ENCODE data around the gene EPO. TPM values are rescaled to one million over a fixed set of nuclear protein-coding genes. Genes with fewer than 3 reads are reported as not detected.

EPO gene
- total RNA-seq, 1 experiment from 2014 or later: not detected

DNA sequence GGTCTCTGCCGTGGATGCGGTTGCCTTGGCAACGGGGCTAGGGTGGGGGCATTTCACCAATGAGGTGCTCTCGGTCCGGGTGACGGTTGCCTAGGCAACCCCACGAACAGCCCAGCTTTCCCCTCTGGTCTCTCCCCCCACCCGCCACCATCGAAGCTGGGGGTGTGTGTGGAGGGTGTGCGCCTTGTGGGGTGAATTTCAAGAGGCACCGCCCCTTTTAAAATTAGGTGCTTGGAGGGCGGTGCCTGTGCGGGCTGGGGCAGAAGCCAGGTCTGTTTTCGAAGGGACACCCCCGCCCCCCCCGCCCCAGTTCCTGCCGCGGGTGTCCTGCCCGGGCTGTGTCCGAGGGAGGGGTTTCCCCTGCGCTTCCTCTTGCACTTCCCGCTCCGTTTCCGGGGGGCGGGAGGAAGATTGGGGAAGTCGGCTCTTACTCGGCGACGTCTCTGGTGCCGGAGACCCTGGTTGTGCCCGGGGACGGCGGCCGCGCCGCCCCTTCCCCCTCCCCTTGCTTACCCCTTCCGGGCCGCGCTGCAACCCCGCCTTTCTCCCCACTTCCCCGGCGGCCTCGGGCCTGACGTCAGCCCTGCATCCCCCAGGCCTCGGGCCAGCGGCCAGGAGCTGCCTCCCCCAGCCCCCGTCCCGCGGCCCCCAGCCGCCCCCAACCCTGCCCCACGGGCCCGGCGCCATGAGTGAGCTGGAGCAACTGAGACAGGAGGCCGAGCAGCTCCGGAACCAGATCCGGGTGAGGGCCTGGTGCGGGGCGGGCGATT is 44.5 kb upstream of the EPO start:
- H3K4me1 ChIP-seq (ENCODE audit: control insufficient read depth, insufficient read depth, low read length): peaks cover 40% of the 10 kb centered on the region
- no peaks in the 10 kb centered on the region for H3K9me3 ChIP-seq (ENCODE audit: control insufficient read depth, insufficient read depth, low read depth, low read length)
- H3K27ac ChIP-seq (ENCODE audit: low read length): peak overlapping the region; percentile 48; the same call in 1 of the 2 replicates
- ChIA-PET POLR2A (interaction anchor here (0.6 to 0.7 kb wide), 2 partner anchors 25 to 30 kb away, joined by 3 to 5 read pairs; no protein-coding TSS in a partner anchor), CTCF (interaction anchor here (0.6 to 1.2 kb wide), 2 partner anchors 14 to 89 kb away, joined by 3 to 8 read pairs; no protein-coding TSS in a partner anchor)
- DNase-seq (ENCODE audit: low read depth, low spot score): no peak
- ATAC-seq: peak; percentile 5
- TF ChIP-seq, protein P1, sequence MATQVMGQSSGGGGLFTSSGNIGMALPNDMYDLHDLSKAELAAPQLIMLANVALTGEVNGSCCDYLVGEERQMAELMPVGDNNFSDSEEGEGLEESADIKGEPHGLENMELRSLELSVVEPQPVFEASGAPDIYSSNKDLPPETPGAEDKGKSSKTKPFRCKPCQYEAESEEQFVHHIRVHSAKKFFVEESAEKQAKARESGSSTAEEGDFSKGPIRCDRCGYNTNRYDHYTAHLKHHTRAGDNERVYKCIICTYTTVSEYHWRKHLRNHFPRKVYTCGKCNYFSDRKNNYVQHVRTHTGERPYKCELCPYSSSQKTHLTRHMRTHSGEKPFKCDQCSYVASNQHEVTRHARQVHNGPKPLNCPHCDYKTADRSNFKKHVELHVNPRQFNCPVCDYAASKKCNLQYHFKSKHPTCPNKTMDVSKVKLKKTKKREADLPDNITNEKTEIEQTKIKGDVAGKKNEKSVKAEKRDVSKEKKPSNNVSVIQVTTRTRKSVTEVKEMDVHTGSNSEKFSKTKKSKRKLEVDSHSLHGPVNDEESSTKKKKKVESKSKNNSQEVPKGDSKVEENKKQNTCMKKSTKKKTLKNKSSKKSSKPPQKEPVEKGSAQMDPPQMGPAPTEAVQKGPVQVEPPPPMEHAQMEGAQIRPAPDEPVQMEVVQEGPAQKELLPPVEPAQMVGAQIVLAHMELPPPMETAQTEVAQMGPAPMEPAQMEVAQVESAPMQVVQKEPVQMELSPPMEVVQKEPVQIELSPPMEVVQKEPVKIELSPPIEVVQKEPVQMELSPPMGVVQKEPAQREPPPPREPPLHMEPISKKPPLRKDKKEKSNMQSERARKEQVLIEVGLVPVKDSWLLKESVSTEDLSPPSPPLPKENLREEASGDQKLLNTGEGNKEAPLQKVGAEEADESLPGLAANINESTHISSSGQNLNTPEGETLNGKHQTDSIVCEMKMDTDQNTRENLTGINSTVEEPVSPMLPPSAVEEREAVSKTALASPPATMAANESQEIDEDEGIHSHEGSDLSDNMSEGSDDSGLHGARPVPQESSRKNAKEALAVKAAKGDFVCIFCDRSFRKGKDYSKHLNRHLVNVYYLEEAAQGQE (IDR thresholded peaks at IDR 0.05; ENCODE audit: insufficient read depth in 1 of 2, low read depth in 2 of 2, low read length in 1 of 2): no peak
- TF ChIP-seq POLR2AphosphoS5 (IDR thresholded peaks at IDR 0.05; ENCODE audit: low read depth, low read length) (no peak), SIN3A (IDR thresholded peaks at IDR 0.05; ENCODE audit: borderline replicate concordance, insufficient read depth, low read depth, low read length) (no peak)
- H3K36me3 ChIP-seq (ENCODE audit: control insufficient read depth, insufficient read depth, low read length): peaks cover 3% of the 10 kb centered on the region
- peak overlapping the region; percentile 66 to 93 for H3K4me3 ChIP-seq (ENCODE audit: low read depth in 2 of 2, low read length in 2 of 2)
- intact Hi-C loops (cut with micrococcal nuclease; ENCODE audit: unreplicated experiment): no loop called here
- H3K27me3 ChIP-seq (ENCODE audit: control insufficient read depth, insufficient read depth, low read length): no peaks in the 10 kb centered on the region
- no TSS peak for BruUV-seq (replicated peaks)
- in situ Hi-C loops (cut with HindIII; ENCODE audit: low pct_unique_long_range_greater_than_20kb, low sequenced_read_pairs): no loop called here

DNA sequence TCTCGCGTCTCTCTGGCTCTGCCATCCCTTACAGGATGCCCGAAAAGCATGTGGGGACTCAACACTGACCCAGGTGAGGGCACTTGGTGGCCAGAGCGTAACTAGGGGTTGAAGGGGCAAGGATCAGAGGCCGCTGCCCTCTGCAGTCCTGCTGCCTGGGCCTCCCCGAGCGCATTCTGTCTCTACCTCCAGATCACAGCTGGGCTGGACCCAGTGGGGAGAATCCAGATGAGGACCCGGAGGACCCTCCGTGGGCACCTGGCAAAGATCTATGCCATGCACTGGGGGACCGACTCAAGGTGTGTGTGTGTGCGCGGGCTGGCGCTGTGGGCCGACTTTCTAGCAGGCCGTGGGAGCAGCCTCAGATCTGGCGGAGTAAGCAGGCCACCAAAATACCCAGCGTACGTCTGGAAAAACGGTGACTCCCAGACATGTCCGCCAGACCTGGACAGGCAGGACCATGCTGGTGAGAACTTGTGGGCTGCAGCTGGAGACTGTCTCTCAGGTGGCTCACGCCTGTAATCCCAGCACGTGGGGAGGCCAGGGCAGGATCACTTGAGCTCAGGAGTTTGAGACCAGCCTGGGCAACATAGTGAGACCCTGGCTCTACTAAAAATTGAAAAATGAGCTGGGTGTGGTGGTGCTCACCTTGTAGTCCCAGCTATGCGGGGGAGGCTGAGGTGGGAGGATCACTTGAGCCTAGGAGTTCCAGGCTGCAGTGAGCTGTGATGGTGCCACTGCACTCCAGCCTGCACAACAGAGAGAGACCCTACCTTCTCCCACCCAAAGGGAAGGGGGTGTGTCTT is 43.6 kb upstream of the EPO start:
- CTCF ChIA-PET: interaction anchor here (1.2 kb wide), 1 partner anchor 13 kb away, joined by 3 read pairs; no protein-coding TSS in a partner anchor
- H3K9me3 ChIP-seq (ENCODE audit: control insufficient read depth, insufficient read depth, low read depth, low read length): no peaks in the 10 kb centered on the region
- H3K4me3 ChIP-seq (ENCODE audit: low read depth in 2 of 2, low read length in 2 of 2): peak overlapping the region; percentile 15 to 93; a peak in 2 of 4 replicates
- H3K4me1 ChIP-seq (ENCODE audit: control insufficient read depth, insufficient read depth, low read length): peaks cover 48% of the 10 kb centered on the region
- H3K36me3 ChIP-seq (ENCODE audit: control insufficient read depth, insufficient read depth, low read length): peaks cover 3% of the 10 kb centered on the region
- H3K27me3 ChIP-seq (ENCODE audit: control insufficient read depth, insufficient read depth, low read length): no peaks in the 10 kb centered on the region
- ATAC-seq: no peak
- in situ Hi-C loops (cut with HindIII; ENCODE audit: low pct_unique_long_range_greater_than_20kb, low sequenced_read_pairs) (no loop called here), intact Hi-C loops (cut with micrococcal nuclease; ENCODE audit: unreplicated experiment) (no loop called here)
- TF ChIP-seq POLR2AphosphoS5 (IDR thresholded peaks at IDR 0.05; ENCODE audit: low read depth, low read length) (no peak), SIN3A (IDR thresholded peaks at IDR 0.05; ENCODE audit: borderline replicate concordance, insufficient read depth, low read depth, low read length) (no peak), TCF7L2 (IDR thresholded peaks at IDR 0.05; ENCODE audit: low read depth, low read length) (no peak)
- TF ChIP-seq, protein P2, sequence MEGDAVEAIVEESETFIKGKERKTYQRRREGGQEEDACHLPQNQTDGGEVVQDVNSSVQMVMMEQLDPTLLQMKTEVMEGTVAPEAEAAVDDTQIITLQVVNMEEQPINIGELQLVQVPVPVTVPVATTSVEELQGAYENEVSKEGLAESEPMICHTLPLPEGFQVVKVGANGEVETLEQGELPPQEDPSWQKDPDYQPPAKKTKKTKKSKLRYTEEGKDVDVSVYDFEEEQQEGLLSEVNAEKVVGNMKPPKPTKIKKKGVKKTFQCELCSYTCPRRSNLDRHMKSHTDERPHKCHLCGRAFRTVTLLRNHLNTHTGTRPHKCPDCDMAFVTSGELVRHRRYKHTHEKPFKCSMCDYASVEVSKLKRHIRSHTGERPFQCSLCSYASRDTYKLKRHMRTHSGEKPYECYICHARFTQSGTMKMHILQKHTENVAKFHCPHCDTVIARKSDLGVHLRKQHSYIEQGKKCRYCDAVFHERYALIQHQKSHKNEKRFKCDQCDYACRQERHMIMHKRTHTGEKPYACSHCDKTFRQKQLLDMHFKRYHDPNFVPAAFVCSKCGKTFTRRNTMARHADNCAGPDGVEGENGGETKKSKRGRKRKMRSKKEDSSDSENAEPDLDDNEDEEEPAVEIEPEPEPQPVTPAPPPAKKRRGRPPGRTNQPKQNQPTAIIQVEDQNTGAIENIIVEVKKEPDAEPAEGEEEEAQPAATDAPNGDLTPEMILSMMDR (IDR thresholded peaks at IDR 0.05): no peak
- TF ChIP-seq, protein P1 (IDR thresholded peaks at IDR 0.05; ENCODE audit: insufficient read depth in 1 of 2, low read depth in 2 of 2, low read length in 1 of 2): no peak
- no peak overlapping the region for H3K27ac ChIP-seq (ENCODE audit: low read length)
- BruUV-seq (replicated peaks): no TSS peak
- DNase-seq (ENCODE audit: low read depth, low spot score): no peak
- POLR2A ChIA-PET: interaction anchor here (0.6 to 0.7 kb wide), 2 partner anchors 26 to 31 kb away, joined by 3 to 5 read pairs; no protein-coding TSS in a partner anchor

All from Panc1 (cell line).